ENCODE results near the gene UBA5.

Gene UBA5

DNA sequence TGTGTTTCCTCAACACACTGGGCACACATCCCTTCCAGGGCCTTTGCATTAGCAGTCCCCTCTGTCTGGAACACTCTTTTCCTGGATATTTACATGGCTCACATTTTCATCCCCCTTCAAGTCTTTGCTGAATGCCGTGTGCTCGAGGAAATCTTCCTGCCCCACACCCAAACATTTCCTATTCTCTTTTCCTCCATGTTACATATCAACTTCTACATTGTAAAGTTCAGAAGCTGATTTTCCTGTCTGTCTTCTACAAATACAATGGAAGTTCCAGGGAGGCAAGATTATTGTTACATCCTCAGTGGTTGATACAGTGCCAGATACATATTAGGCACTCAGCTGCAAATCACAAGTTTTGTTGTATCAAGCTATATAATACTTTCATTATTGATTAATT, 4.7 kb upstream of the UBA5 start:
- DNase-seq = no peak

- no peak for DNase-seq
Measured at GRCh38 chr3:132657869-132658747, 2.0 kb upstream of the UBA5 start.

GRCh38 chr3:132659000-132659364, 1.1 kb upstream of the UBA5 start:
- no peak for DNase-seq

DNA sequence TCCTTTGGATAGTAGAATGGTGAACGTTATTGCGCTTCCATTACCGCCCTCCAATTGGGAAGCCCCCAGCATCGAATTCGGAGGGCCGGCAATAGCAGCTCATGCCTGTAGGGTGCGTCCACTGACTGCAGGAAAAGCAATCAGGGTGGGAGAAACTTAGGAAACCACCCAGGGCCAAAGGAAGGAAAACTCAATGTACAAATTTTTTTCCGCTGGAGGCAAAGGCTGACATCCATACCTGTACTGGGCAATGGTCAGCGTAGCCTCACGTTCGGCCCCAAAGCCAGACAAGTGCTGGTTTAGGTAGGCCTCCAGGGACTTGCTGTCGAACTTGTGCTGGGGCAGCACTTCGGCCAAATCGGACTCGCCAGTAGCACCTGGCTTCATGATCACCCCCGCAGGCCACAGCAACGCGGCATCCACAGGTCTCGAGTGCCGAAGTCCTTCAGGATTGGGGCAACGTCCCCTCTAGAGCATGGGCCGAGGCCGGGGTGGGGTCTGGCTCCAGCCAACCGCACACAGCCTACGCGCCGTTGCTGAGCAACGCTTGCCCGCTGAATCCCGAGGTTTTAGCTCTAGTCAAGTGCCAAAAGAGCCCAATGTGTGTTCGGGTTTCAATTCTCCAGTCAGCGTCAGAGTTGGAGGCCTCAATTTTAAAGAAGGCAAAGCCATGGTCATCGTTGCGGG, 621 bp upstream of the UBA5 start, which contains the start of gene ACAD11:
Gene ACAD11, minus strand, starts transcription at position 445 of the 687 bp plus-strand sequence. Its CDS starts 58 bp downstream, at position 387.
- DNase-seq = peak; percentile 55

DNA sequence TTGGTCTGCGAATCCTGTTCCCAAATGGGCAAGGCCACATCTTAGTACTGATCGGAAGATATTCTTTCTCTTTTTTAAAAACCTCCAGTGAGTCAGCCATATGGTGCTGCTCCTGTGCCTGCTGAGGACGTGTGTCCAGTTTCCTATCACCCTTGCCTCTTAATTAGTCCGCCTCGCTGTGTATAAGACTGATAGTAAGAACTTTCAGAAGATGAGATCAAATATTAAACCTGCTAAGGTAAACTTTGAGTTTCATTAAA, 612 bp downstream of the UBA5 start:
- DNase-seq = no peak

DNA sequence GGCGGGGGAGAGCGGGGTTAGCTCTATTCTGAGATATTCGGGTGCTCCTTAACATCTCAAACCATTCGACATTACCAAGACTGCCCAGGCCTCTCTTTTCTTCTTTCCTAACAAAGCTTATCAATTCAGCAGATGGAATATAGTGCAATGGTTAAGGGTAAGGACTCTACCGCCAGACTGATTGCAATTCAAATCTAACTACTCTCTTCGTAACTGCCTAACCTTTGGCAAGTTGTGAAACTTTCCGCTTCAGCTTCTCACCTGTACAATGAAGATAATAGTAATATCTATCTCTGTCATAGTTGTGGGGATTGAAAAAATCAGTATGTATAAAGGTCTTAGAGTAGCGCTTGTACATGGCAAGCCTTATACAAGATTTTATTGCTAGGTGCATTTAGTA, 972 bp downstream of the UBA5 start:
- no peak for DNase-seq

GRCh38 chr3:132662212-132662611, 2.1 kb downstream of the UBA5 start:
- DNase-seq = no peak

- no peak for DNase-seq
Measured at GRCh38 chr3:132665230-132665745, 5.2 kb downstream of the UBA5 start.

GRCh38 chr3:132669256-132669777, 9.2 kb downstream of the UBA5 start:
- DNase-seq = no peak

DNA sequence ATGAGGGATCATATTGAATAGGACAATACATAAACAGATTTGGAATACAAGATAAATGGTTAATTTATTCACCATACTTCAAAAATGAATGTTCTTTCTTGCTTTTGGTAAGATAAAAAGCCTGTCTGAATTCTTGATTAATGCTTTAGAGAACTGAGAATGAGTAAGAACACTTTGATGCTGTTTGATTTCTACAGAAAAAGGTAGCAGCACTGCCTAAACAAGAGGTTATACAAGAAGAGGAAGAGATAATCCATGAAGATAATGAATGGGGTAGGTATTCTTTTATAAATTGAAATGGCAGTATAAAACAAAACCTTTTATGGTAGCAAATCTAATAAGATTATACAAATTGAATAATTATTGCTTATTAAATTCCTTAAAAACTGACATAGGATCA, 15.3 kb downstream of the UBA5 start:
- no peak for DNase-seq

DNA sequence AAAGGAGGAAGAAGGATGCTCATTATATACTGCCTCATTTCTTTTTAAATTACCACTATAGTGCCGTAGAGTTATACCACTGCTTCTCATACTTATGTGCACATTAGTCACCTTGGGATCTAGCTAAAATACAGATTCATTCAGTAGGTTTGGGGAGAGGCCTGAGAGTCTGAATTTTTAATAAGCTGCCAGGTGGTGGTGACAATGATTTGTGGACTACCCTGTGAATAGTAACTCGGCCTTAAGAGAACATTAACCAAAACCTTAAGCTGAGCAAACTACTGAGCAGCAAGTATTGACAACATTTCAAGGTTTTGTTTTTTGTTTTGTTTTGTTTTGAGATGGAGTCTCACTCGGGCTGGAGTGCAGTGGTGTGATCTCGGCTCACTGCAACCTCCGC, 19.8 kb downstream of the UBA5 start:
- no peak for DNase-seq

- no peak for DNase-seq
Measured at GRCh38 chr3:132681421-132681820, 21.3 kb downstream of the UBA5 start.

- no peak for DNase-seq
Measured at GRCh38 chr3:132682201-132682600, 22.1 kb downstream of the UBA5 start.

DNA sequence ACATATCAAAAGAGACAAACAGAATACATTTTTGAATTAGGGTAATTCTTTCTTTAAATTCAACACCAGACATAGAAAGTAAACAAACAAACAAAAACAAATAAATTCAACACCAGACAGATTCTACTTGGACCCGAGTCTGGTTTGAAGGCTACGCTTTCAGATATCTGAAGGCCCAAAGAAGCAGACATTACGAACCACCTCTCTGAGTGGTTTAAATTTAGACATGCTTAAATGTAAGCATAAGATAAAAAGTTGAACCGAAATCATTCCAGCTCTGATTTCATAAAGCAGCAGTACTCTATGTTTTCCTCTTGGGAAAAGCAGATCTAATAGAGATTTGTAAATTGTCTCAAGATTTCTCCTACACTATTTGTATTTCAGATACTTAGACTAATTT, 29.9 kb downstream of the UBA5 start:
- no peak for DNase-seq

DNA sequence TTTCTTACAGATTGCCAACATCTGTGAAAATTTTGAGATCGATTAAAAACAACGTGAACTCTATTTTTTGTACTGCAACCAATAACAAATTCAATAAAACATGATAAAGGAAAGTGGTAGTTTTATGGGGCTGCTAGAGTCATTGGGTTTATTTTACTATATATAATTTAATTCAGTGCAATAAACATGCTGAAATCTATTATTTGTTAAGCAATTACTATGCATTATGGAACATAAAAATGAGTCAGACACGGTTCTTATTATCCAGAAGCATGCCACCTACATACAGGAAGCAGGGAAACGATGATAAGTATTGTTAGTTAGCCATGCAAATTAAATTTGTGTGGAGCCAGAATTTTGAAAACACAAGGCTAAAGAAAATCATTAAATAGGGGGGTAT, 34.9 kb downstream of the UBA5 start:
- DNase-seq = no peak

GRCh38 chr3:132695422-132695821, 35.3 kb downstream of the UBA5 start:
- no peak for DNase-seq

DNA sequence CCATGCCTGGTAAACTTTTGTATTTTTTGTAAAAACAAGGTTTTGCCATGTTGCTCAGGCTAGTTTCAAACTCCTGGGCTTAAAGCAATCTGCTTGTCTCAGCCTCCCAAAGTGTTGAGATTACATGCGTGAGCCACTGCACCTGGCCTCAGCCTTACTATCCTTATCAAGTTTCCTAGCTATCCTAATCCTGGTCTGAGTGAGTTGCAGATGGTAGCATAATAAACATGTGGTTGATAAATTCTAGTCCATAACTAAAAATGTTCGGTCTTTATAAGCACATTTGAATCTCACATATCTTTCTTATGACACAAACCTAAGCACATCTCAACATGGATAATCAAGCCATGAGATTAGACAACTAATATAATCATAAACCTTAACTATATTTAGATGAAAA, 43.6 kb downstream of the UBA5 start:
- no peak for DNase-seq

- no peak for DNase-seq
Measured at GRCh38 chr3:132709761-132710160, 49.6 kb downstream of the UBA5 start.

DNA sequence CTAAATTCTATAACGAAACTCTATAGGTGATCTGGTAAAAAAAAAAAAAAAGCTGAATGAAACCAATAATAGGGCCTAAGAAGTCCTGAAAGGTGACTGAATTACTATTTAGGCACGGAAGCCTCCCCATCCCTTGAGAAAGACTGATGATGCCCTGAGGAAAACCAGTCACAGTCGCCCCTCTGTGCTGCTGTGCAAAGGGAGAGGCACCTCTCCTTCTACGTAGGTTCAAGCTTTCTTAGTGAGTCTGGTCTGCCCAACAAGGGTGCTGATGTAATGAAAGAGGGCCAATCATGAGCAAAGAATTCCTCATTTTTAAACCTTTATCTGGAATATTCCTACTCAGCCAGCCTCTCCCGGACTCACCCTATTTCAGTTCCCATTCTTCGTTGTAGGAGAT, 50.2 kb downstream of the UBA5 start:
- DNase-seq = no peak

GRCh38 chr3:132713977-132714727, 54.0 kb downstream of the UBA5 start:
- DNase-seq = no peak

DNA sequence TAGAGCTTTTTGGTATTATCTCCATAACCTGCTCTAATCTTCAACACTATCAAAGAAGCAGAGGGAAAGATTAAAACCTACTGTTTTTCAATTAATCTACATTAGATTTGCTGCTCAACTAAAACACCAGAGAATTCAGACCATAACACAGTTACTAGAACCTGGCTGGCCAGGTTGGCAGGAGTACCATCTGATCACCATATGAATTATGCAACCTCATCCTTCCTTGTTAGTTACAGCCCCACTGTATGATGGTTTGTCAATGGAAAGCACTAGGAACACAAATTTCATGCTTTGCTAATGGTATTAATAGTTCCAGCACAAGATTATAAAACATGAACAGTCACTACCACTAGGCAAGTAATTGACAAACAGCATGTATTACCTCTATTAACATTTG, 56.2 kb downstream of the UBA5 start:
- no peak for DNase-seq

DNA sequence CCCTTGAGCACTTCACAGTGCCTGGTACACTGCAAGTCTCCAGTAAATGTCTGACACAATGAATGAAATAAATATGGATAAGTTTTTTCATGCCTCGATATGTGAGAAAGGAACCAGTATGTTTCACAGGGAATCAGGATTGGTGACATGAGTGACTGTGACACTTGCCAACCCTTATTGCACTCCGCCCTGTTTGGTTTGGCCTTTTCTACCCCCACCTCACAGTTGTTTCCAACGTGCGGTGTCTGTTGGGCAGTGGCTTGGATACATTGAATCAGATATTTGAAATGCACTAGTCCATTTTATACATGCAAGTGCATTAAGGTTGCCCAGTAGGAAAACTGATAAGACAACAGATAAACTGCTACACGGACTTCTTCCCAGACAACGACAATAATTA, 60.1 kb downstream of the UBA5 start:
- no peak for DNase-seq

GRCh38 chr3:132721479-132722164, 61.5 kb downstream of the UBA5 start:
- peak; percentile 16 for DNase-seq
